HUES6 (cell line): ENCODE measurements around the gene LSP1.
"Not testable (repeated sequence)": the region's sequence is repeated elsewhere in the genome, so short reads cannot be mapped to it uniquely, and the experiment has no call there.

Experiments used
- H3K27ac ChIP-seq: 2 replicates; pipeline ENCODE4 v1.7.0; 2013; ENCODE audit warnings: low read depth, mild to moderate bottlenecking, low read length, inconsistent platforms
- H3K27me3 ChIP-seq: 2 replicates; pipeline ENCODE4 v1.6.1; 2013; ENCODE audit warnings: low read length; ENCODE audit not compliant: control insufficient read depth, insufficient read depth
- H3K36me3 ChIP-seq: 2 replicates; pipeline ENCODE4 v1.6.1; 2013; ENCODE audit warnings: low read length; ENCODE audit not compliant: control insufficient read depth, insufficient read depth
- H3K4me1 ChIP-seq: 2 replicates; pipeline ENCODE4 v1.6.1; 2013; ENCODE audit warnings: low read length; ENCODE audit not compliant: control insufficient read depth, insufficient read depth
- H3K4me3 ChIP-seq: 2 replicates; pipeline ENCODE4 v1.5.1; 2013; ENCODE audit warnings: low read depth, low read length
- H3K9ac ChIP-seq: one replicate; pipeline ENCODE4 v1.6.1; 2013; ENCODE audit warnings: mild to moderate bottlenecking, low read length
- H3K9me3 ChIP-seq: 2 replicates; pipeline ENCODE4 v1.6.1; 2013; ENCODE audit warnings: low read depth, low read length; ENCODE audit not compliant: control insufficient read depth, insufficient read depth

The LSP1 gene

DNA sequence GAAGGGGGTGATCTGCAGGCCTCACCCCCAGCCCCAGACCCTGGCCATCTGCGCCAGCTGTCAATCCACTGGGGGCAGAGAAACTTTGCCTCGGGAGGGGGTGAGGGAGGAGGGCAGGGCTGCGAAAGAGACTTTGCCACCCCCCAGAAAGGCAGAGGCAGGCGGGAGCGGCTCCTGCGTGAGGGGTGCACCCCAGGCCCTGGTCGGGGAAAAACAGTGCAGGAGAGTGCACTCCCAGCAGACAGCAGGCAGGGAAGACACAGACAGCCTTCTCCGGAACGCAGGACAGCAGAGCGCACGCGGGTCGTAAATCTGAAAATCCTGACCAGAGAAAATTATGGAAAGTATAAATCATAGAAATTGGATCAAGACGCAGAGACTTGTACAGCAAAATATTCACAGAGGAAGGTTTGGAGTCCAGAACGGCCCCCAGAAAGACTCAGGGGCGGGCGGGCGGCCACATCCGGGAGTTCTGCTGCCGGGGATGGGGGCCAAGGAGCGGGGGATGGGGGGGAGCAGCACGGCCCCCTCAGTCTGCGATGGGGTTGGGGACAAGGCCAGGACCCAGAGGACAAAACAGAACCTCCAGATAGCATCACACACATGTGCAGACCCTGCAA, 86.2 kb downstream of the LSP1 start:
- Histone ChIP-seq H3K4me3 (no peak overlapping the region), H3K9ac (no peak overlapping the region), H3K27me3 (no peaks in the 10 kb centered on the region; the same call in 1 of the 2 replicates), H3K36me3 (no peaks in the 10 kb centered on the region), H3K9me3 (no peaks in the 10 kb centered on the region), H3K4me1 (no peaks in the 10 kb centered on the region), H3K27ac (no peak overlapping the region)

DNA sequence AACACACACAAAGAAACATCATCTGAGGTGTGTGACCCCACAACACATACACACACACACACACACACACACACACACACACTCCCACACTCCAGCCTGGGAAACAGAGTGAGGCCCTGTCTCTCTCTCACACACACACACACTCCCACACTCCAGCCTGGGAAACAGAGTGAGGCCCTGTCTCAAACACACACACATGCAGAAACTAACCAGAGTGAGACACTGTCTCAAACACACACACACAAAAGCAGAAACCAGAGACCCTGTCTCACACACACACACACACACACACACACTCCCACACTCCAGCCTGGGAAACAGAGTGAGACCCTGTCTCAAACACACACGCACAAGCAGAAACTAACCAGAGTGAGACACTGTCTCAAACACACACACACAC, 86.9 kb downstream of the LSP1 start:
- H3K9me3 ChIP-seq, H3K4me3 ChIP-seq, H3K9ac ChIP-seq, H3K27me3 ChIP-seq, H3K4me1 ChIP-seq, H3K36me3 ChIP-seq, H3K27ac ChIP-seq: not testable (repeated sequence)
